Lower leg skin (tissue), 3 donors: ENCODE results near the gene ZNF205.

Source experiments
- CTCF ChIP-seq, 3 donors: fragments of 450-650 bp; IDR thresholded peaks; one replicate each; pipeline ENCODE4 v1.5.1; 2016; ENCODE audit warnings: antibody characterized with exemption in 3 of 3, mild to moderate bottlenecking in 3 of 3, moderate library complexity in 2 of 3
- POLR2A ChIP-seq, 2 donors: fragments of 450-650 bp; IDR thresholded peaks; one replicate each; pipeline ENCODE4 v1.6.1; 2016 to 2017; ENCODE audit warnings: antibody characterized with exemption in 2 of 2, mild to moderate bottlenecking in 1 of 2, moderate library complexity in 1 of 2

- TF ChIP-seq POLR2A (IDR thresholded peaks at IDR 0.05) = no peak
- TF ChIP-seq CTCF (IDR thresholded peaks at IDR 0.05) = no peak
Measured at GRCh38 chr16:3099732-3100499, 12.5 kb upstream of the ZNF205 start.
